WTC11 (cell line): ENCODE data around the gene EIF3L. TPM values are rescaled to one million over a fixed set of nuclear protein-coding genes. Genes with fewer than 3 reads are reported as not detected.

Source experiments
- ARID4B ChIP-seq: sonication (generic); formaldehyde crosslinking; IDR thresholded peaks from 2 replicates; pipeline ENCODE4 v1.8.0; 2023; ENCODE audit warnings: missing genetic modification reagents, mild to moderate bottlenecking, borderline replicate concordance
- ATF3 ChIP-seq: sonication (generic); formaldehyde crosslinking; conservative IDR thresholded peaks from 2 replicates; pipeline ENCODE4 v1.8.1; 2022; ENCODE audit warnings: mild to moderate bottlenecking, missing genetic modification reagents
- CREM ChIP-seq: sonication (generic); formaldehyde crosslinking; IDR thresholded peaks from 2 replicates; pipeline ENCODE4 v1.8.1; 2022; ENCODE audit warnings: mild to moderate bottlenecking, missing genetic modification reagents, moderate library complexity
- FOXJ3 ChIP-seq: sonication (generic); formaldehyde crosslinking; IDR thresholded peaks from 2 replicates; pipeline ENCODE4 v1.9.0; 2021; ENCODE audit warnings: missing genetic modification reagents, mild to moderate bottlenecking, borderline replicate concordance
- GTF2I ChIP-seq: fragments of 250-450 bp; sonication (Bioruptor Pico); conservative IDR thresholded peaks from 2 replicates; pipeline ENCODE4 v1.4.0; 2021; ENCODE audit warnings: mild to moderate bottlenecking
- HMGXB4 ChIP-seq: sonication (generic); formaldehyde crosslinking; IDR thresholded peaks from 2 replicates; pipeline ENCODE4 v1.8.1; 2023; ENCODE audit warnings: mild to moderate bottlenecking, moderate library complexity, missing genetic modification reagents
- JUN ChIP-seq: sonication (generic); formaldehyde crosslinking; IDR thresholded peaks from 2 replicates; pipeline ENCODE4 v1.8.0; 2023; ENCODE audit warnings: mild to moderate bottlenecking, missing genetic modification reagents
- NFE2L1 ChIP-seq: sonication (generic); formaldehyde crosslinking; IDR thresholded peaks from 2 replicates; pipeline ENCODE4 v1.8.1; 2023; ENCODE audit warnings: missing genetic modification reagents
- RORB ChIP-seq: fragments of 250-450 bp; sonication (Bioruptor Pico); IDR thresholded peaks from 2 replicates; pipeline ENCODE4 v1.9.0; 2021; ENCODE audit warnings: mild to moderate bottlenecking
- TP53 ChIP-seq: sonication (generic); formaldehyde crosslinking; IDR thresholded peaks from 2 replicates; pipeline ENCODE4 v1.8.1; 2023; ENCODE audit warnings: mild to moderate bottlenecking, missing genetic modification reagents
- ZMAT4 ChIP-seq: fragments of 250-450 bp; sonication (Bioruptor Pico); IDR thresholded peaks from 2 replicates; pipeline ENCODE4 v1.9.0; 2021; ENCODE audit warnings: mild to moderate bottlenecking
- total RNA-seq: library from RNA; stranded (reverse); gene quantifications from 3 replicates; pipeline ENCODE4 v1.2.3, GENCODE V29; 2021
- TF ChIP-seq, protein P1 (sequence below): sonication (generic); formaldehyde crosslinking; IDR thresholded peaks from 2 replicates; pipeline ENCODE4 v1.8.1; 2023; ENCODE audit warnings: mild to moderate bottlenecking, missing genetic modification reagents, moderate library complexity
- TF ChIP-seq, protein P2 (sequence below): sonication (generic); formaldehyde crosslinking; conservative IDR thresholded peaks from 2 replicates; pipeline ENCODE4 v1.8.1; 2023; ENCODE audit warnings: mild to moderate bottlenecking, low read depth, missing genetic modification reagents, moderate library complexity
- TF ChIP-seq, protein P3 (sequence below): fragments of 250-450 bp; sonication (Bioruptor Pico); IDR thresholded peaks from 2 replicates; pipeline ENCODE4 v2.1.2; 2022; ENCODE audit warnings: mild to moderate bottlenecking, moderate library complexity

Gene EIF3L
- total RNA-seq, 1 experiment from 2014 or later, result 611 TPM

DNA sequence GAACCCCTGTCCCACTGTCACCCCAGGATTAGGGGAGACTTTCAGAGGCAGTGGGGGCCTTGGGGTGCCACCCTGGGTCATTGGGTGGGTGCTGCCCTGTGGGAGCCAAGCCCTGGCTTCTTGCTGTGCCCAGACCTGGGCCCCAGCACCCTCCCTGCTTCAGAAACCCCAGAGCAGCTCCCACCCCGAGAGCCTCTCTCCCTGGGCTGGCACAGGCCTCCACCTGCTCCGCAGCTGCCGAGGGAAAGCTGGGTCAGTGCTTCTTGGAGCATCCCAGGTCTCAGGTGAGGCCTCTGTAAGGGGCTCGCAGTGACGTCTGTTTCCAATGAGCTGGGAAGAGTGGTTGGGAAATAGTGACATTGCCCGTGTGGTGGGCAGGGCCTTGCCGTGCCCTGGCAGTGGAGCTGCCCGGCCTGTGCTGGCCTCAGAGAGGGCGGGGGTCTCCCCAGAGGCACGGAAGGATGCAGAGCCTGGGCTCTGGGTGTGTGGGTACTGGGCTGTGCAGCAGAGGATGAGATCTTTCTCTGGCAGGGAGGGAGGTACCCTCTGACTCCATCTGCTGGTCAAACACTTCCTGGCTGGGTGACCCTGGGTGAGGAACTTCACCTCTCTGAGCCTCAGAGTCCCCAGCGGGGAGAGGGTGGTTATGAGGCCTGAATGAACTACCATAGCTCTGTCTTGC, 81.2 kb downstream of the EIF3L start (continued):
- TF ChIP-seq ARID4B (CRISPR knock-in tag), result no peak
- no peak for TF ChIP-seq RORB (CRISPR knock-in tag)
- TF ChIP-seq TP53 (CRISPR knock-in tag), result no peak
- no peak for TF ChIP-seq ZMAT4
- no peak for TF ChIP-seq FOXJ3 (CRISPR knock-in tag)
- TF ChIP-seq CREM (CRISPR knock-in tag), result no peak
- no peak for TF ChIP-seq HMGXB4 (CRISPR knock-in tag)
- TF ChIP-seq JUN (CRISPR knock-in tag), result no peak
- TF ChIP-seq, protein P1, sequence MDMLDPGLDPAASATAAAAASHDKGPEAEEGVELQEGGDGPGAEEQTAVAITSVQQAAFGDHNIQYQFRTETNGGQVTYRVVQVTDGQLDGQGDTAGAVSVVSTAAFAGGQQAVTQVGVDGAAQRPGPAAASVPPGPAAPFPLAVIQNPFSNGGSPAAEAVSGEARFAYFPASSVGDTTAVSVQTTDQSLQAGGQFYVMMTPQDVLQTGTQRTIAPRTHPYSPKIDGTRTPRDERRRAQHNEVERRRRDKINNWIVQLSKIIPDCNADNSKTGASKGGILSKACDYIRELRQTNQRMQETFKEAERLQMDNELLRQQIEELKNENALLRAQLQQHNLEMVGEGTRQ, result no peak
- TF ChIP-seq, protein P2, sequence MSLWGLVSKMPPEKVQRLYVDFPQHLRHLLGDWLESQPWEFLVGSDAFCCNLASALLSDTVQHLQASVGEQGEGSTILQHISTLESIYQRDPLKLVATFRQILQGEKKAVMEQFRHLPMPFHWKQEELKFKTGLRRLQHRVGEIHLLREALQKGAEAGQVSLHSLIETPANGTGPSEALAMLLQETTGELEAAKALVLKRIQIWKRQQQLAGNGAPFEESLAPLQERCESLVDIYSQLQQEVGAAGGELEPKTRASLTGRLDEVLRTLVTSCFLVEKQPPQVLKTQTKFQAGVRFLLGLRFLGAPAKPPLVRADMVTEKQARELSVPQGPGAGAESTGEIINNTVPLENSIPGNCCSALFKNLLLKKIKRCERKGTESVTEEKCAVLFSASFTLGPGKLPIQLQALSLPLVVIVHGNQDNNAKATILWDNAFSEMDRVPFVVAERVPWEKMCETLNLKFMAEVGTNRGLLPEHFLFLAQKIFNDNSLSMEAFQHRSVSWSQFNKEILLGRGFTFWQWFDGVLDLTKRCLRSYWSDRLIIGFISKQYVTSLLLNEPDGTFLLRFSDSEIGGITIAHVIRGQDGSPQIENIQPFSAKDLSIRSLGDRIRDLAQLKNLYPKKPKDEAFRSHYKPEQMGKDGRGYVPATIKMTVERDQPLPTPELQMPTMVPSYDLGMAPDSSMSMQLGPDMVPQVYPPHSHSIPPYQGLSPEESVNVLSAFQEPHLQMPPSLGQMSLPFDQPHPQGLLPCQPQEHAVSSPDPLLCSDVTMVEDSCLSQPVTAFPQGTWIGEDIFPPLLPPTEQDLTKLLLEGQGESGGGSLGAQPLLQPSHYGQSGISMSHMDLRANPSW (CRISPR knock-in tag), result no peak
- no peak for TF ChIP-seq NFE2L1 (CRISPR knock-in tag)
- TF ChIP-seq GTF2I, result no peak
- no peak for TF ChIP-seq ATF3
- TF ChIP-seq, protein P3, sequence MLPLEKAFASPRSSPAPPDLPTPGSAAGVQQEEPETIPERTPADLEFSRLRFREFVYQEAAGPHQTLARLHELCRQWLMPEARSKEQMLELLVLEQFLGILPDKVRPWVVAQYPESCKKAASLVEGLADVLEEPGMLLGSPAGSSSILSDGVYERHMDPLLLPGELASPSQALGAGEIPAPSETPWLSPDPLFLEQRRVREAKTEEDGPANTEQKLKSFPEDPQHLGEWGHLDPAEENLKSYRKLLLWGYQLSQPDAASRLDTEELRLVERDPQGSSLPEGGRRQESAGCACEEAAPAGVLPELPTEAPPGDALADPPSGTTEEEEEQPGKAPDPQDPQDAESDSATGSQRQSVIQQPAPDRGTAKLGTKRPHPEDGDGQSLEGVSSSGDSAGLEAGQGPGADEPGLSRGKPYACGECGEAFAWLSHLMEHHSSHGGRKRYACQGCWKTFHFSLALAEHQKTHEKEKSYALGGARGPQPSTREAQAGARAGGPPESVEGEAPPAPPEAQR (CRISPR knock-in tag), result no peak
